Panc1 (cell line): ENCODE measurements around the gene NAGLU. TPM values are rescaled to one million over a fixed set of nuclear protein-coding genes. Genes with fewer than 3 reads are reported as not detected.

ENCODE experiments used
- ATAC-seq: fragments of 200-7000 bp; cut with Tn5 transposase; 2 replicates; pipeline ENCODE4 v1.9.1; 2020; ENCODE audit warnings: mild to moderate bottlenecking, moderate library complexity
- BruUV-seq: library from RNA; stranded (reverse); fragments of 400-500 nt; replicated peaks from 2 replicates; lab custom pipeline; 2021; lab: Mats Ljungman, UMichigan
- CTCF ChIA-PET: fragments of 300-600 bp; sonication (Branson Sonifier 250); formaldehyde crosslinking; loops from one replicate; lab custom pipeline; 2022; ENCODE audit warnings: antibody characterized with exemption; lab: Charles Lee
- POLR2A ChIA-PET: fragments of 300-600 bp; sonication (Branson Sonifier 250); formaldehyde crosslinking; loops from one replicate; lab custom pipeline; 2022; ENCODE audit warnings: antibody characterized with exemption; lab: Charles Lee
- DNase-seq: peaks from one replicate; pipeline ENCODE4 v3.0.0-alpha.2; 2010; ENCODE audit warnings: low read depth, low spot score
- H3K27ac ChIP-seq: 2 replicates; pipeline ENCODE4 v1.5.1; 2011; ENCODE audit warnings: mild to moderate bottlenecking, low read length, inconsistent platforms
- H3K27me3 ChIP-seq: fragments of 200-500 bp; sonication (Bioruptor generic); 2 replicates; pipeline ENCODE4 v1.6.0; 2014; ENCODE audit warnings: low read length, inconsistent platforms; ENCODE audit not compliant: control insufficient read depth, insufficient read depth
- H3K36me3 ChIP-seq: fragments of 200-500 bp; sonication (Bioruptor generic); 2 replicates; pipeline ENCODE4 v1.5.1; 2014; ENCODE audit warnings: inconsistent platforms, mild to moderate bottlenecking, low read length, moderate library complexity; ENCODE audit not compliant: control insufficient read depth, insufficient read depth
- H3K4me1 ChIP-seq: 2 replicates; pipeline ENCODE4 v1.5.1; 2011; ENCODE audit warnings: inconsistent platforms, mild to moderate bottlenecking, low read length, moderate library complexity; ENCODE audit not compliant: control insufficient read depth, insufficient read depth
- H3K4me3 ChIP-seq, 2 experiments: 2 replicates each; pipeline ENCODE4 v1.5.1; 2011 to 2012; ENCODE audit warnings: low read depth in 2 of 2, low read length in 2 of 2, mild to moderate bottlenecking in 2 of 2, inconsistent platforms in 1 of 2, moderate library complexity in 1 of 2
- H3K9me3 ChIP-seq: fragments of 200-500 bp; sonication (Bioruptor generic); 2 replicates; pipeline ENCODE4 v1.5.1; 2014; ENCODE audit warnings: low read depth, mild to moderate bottlenecking, inconsistent platforms, low read length, moderate library complexity; ENCODE audit not compliant: control insufficient read depth, insufficient read depth
- POLR2AphosphoS5 ChIP-seq: IDR thresholded peaks from 2 replicates; pipeline ENCODE4 v1.6.1; 2012; ENCODE audit warnings: mild to moderate bottlenecking, low read depth, low read length, moderate library complexity
- REST ChIP-seq, 2 experiments: IDR thresholded peaks; 2 replicates each; pipeline ENCODE4 v1.6.1; 2011 to 2012; ENCODE audit warnings: low read depth in 2 of 2, control low read depth in 1 of 2, low read length in 1 of 2, mild to moderate bottlenecking in 1 of 2, moderate library complexity in 1 of 2; ENCODE audit not compliant: insufficient read depth in 1 of 2
- SIN3A ChIP-seq: IDR thresholded peaks from 2 replicates; pipeline ENCODE4 v1.6.1; 2012; ENCODE audit warnings: low read depth, mild to moderate bottlenecking, low read length, moderate library complexity, borderline replicate concordance; ENCODE audit not compliant: insufficient read depth
- TCF7L2 ChIP-seq: IDR thresholded peaks from 2 replicates; pipeline ENCODE4 v1.6.1; 2011; ENCODE audit warnings: mild to moderate bottlenecking, low read depth, low read length, inconsistent platforms
- in situ Hi-C: cut with HindIII; loops from 2 replicates; pipeline ENCODE4 v1.10.0; 2016; ENCODE audit warnings: low sequenced_read_pairs, low pct_unique_long_range_greater_than_20kb
- intact Hi-C: fragments of 100-400 bp; cut with micrococcal nuclease; formaldehyde crosslinking; loops from one replicate; pipeline ENCODE4 v1.10.0; 2022; ENCODE audit not compliant: unreplicated experiment
- total RNA-seq: library from RNA; stranded (reverse); gene quantifications from one replicate; pipeline ENCODE4 v1.2.1, GENCODE V29; 2021; ENCODE audit not compliant: unreplicated experiment
- TF ChIP-seq, protein P1 (sequence below): fragments of 450-650 bp; IDR thresholded peaks from 2 replicates; pipeline ENCODE4 v1.5.1; 2017; ENCODE audit warnings: mild to moderate bottlenecking

The NAGLU gene
- total RNA-seq, 1 experiment from 2014 or later, result 33.5 TPM

DNA sequence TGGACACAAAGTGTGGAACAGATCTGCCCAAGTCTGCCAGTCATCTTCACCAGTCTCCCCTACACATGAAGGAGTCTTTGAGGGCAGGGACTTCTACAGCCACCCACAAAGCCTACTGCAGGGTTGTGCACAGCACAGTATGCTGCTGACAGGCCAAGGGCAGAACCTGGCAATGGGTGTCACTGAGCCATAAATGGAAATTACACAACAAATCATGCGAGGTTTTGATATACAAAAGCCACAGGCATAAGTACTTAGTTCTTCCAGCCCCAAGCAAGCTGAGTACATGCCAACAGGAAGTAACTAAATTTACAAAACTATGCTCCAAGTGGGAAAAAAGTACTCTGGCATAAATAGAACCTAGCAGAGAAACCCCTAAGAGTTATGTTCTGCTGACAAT, 49.3 kb downstream of the NAGLU start:
- TF ChIP-seq POLR2AphosphoS5 (no peak), SIN3A (no peak), TCF7L2 (no peak), REST (IDR thresholded peaks at IDR 0.05; ENCODE audit: insufficient read depth in 1 of 2, low read depth in 2 of 2, low read length in 1 of 2) (no peak)
- TF ChIP-seq, protein P1, sequence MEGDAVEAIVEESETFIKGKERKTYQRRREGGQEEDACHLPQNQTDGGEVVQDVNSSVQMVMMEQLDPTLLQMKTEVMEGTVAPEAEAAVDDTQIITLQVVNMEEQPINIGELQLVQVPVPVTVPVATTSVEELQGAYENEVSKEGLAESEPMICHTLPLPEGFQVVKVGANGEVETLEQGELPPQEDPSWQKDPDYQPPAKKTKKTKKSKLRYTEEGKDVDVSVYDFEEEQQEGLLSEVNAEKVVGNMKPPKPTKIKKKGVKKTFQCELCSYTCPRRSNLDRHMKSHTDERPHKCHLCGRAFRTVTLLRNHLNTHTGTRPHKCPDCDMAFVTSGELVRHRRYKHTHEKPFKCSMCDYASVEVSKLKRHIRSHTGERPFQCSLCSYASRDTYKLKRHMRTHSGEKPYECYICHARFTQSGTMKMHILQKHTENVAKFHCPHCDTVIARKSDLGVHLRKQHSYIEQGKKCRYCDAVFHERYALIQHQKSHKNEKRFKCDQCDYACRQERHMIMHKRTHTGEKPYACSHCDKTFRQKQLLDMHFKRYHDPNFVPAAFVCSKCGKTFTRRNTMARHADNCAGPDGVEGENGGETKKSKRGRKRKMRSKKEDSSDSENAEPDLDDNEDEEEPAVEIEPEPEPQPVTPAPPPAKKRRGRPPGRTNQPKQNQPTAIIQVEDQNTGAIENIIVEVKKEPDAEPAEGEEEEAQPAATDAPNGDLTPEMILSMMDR, result no peak
- ChIA-PET CTCF (no interaction called here), POLR2A (no interaction called here)
- no peaks in the 10 kb centered on the region for H3K9me3 ChIP-seq
- no peak for DNase-seq
- no peak overlapping the region for H3K27ac ChIP-seq
- no TSS peak for BruUV-seq
- ATAC-seq, result no peak
- intact Hi-C loops, result no loop called here
- no peaks in the 10 kb centered on the region for H3K27me3 ChIP-seq
- in situ Hi-C loops, result no loop called here
- H3K4me1 ChIP-seq, result no peaks in the 10 kb centered on the region
- H3K4me3 ChIP-seq, result no peak overlapping the region
- peaks cover 7% of the 10 kb centered on the region for H3K36me3 ChIP-seq

DNA sequence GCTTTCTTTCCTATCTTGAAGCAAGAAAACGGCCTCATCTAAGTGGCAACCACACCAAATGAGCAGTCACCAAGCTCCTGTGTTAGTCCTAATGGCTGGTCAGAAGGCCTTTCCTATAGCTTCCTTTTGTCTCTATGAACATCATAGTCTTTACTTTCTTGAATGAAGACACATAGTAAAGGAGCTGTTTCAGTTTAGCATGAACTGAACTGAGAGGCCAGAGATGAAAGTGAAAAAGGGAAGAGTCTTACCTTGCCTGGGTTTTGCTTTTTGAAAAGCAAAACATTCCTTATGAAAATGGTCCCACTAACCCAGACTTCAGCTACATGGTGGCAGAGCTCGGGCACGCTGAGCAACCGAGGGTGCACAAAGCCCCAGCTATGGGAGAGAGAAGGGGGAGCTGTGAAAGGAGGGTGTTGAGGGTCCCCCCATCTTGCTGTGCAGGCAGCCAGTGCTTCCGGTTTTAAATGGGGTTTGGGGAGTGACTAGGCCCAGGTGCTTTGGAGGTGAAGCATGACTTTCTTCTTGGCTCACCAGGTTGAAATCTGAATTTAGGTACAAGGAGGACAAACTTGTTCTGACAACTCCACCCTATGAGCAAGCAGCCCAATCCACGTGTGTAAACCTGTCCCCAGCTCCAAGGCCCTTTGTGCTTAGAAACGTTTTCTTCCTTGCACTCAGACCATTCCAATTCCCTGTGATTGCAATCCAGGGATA, 50.6 kb downstream of the NAGLU start:
- no peaks in the 10 kb centered on the region for H3K27me3 ChIP-seq
- no TSS peak for BruUV-seq
- intact Hi-C loops, result no loop called here
- CTCF ChIA-PET, result no interaction called here
- peaks cover 7% of the 10 kb centered on the region for H3K36me3 ChIP-seq
- TF ChIP-seq TCF7L2 (no peak), SIN3A (no peak), REST (IDR thresholded peaks at IDR 0.05; ENCODE audit: insufficient read depth in 1 of 2, low read depth in 2 of 2, low read length in 1 of 2) (no peak), POLR2AphosphoS5 (no peak)
- TF ChIP-seq, protein P1, result no peak
- H3K4me3 ChIP-seq, result no peak overlapping the region
- DNase-seq (no peak), ATAC-seq (no peak)
- in situ Hi-C loops, result no loop called here
- H3K27ac ChIP-seq, result no peak overlapping the region
- H3K4me1 ChIP-seq, result no peaks in the 10 kb centered on the region
- POLR2A ChIA-PET, result no interaction called here
- no peaks in the 10 kb centered on the region for H3K9me3 ChIP-seq
